NCI-H510A treated with DMSO at 0.1 percent for 48 hours (cell line): ENCODE results near the gene RAD51B.

Source experiments
- DNase-seq: peaks from one replicate; lab custom pipeline; 2025; lab: John Stamatoyannopoulos, UW

RAD51B gene

GRCh38 chr14:67835596-67835995 is 16.0 kb downstream of the RAD51B start:
- DNase-seq = no peak

GRCh38 chr14:67837011-67837624 is 17.5 kb downstream of the RAD51B start:
- peak; percentile 52 for DNase-seq

GRCh38 chr14:67846029-67846610 is 26.5 kb downstream of the RAD51B start:
- no peak for DNase-seq

- DNase-seq = no peak
Measured at GRCh38 chr14:67850066-67850830, 30.7 kb downstream of the RAD51B start.

- DNase-seq = no peak
Measured at GRCh38 chr14:67851785-67852410, 32.3 kb downstream of the RAD51B start.

- no peak for DNase-seq
Measured at GRCh38 chr14:67852926-67853604, 33.5 kb downstream of the RAD51B start.

- DNase-seq = no peak
Measured at GRCh38 chr14:67853715-67854114, 34.1 kb downstream of the RAD51B start.

GRCh38 chr14:67856827-67857226 is 37.2 kb downstream of the RAD51B start:
- no peak for DNase-seq

GRCh38 chr14:67857778-67858350 is 38.3 kb downstream of the RAD51B start:
- no peak for DNase-seq

GRCh38 chr14:67859169-67859749 is 39.7 kb downstream of the RAD51B start:
- DNase-seq = no peak

- DNase-seq = no peak
Measured at GRCh38 chr14:67863223-67863622, 43.6 kb downstream of the RAD51B start.

GRCh38 chr14:67875175-67876006 is 55.8 kb downstream of the RAD51B start:
- DNase-seq = no peak

GRCh38 chr14:67879026-67879425 is 59.4 kb downstream of the RAD51B start:
- DNase-seq = no peak

- peak; percentile 45 for DNase-seq
Measured at GRCh38 chr14:67881225-67881624, 61.6 kb downstream of the RAD51B start.

- no peak for DNase-seq
Measured at GRCh38 chr14:67882986-67883555, 63.5 kb downstream of the RAD51B start.

- no peak for DNase-seq
Measured at GRCh38 chr14:67883717-67884116, 64.1 kb downstream of the RAD51B start.

GRCh38 chr14:67886191-67886590 is 66.6 kb downstream of the RAD51B start:
- no peak for DNase-seq

- DNase-seq = no peak
Measured at GRCh38 chr14:67887478-67887877, 67.9 kb downstream of the RAD51B start.

- DNase-seq = no peak
Measured at GRCh38 chr14:67889455-67889854, 69.9 kb downstream of the RAD51B start.

- no peak for DNase-seq
Measured at GRCh38 chr14:67892466-67893100, 73.0 kb downstream of the RAD51B start.
